ENCODE measurements around the gene TMEM253.
A peak's percentile ranks its signal among the peaks of the same experiment; 100 is the strongest.

- TF ChIP-seq CTCF (IDR thresholded peaks at IDR 0.05 in 8 of 11, conservative IDR thresholded peaks at IDR 0.05 in 3 of 11) (no peak), POLR2AphosphoS5 (IDR thresholded peaks at IDR 0.05) (peak in 2 of 3 donors; percentile 4 to 5)
These were observed 9.8 kb upstream of the TMEM253 start for GRCh38 chr14:21090940-21091663.

Data from spleen (tissue), 7 donors.